H1 (cell line): ENCODE data around the gene CYP4V2. TPM values are rescaled to one million over a fixed set of nuclear protein-coding genes. Genes with fewer than 3 reads are reported as not detected.

Source experiments
- BACH1 ChIP-seq: IDR thresholded peaks from 2 replicates; pipeline ENCODE4 v1.6.1; 2012; ENCODE audit warnings: low read length, improper control_type of control experiment
- BCL11A ChIP-seq, 2 experiments: IDR thresholded peaks; one replicate each; pipeline ENCODE4 v1.6.1; 2011; ENCODE audit warnings: low read depth in 2 of 2, low read length in 2 of 2, mild to moderate bottlenecking in 2 of 2
- GTF2F1 ChIP-seq: IDR thresholded peaks from 2 replicates; pipeline ENCODE4 v1.6.1; 2012; ENCODE audit warnings: low read depth, low read length, improper control_type of control experiment, borderline replicate concordance
- KDM4A ChIP-seq: IDR thresholded peaks from one replicate; pipeline ENCODE4 v1.7.1; 2012; ENCODE audit warnings: low read depth, mild to moderate bottlenecking, moderate library complexity, low read length, inconsistent platforms; ENCODE audit not compliant: severe bottlenecking
- RNF2 ChIP-seq: fragments of 200-900, 300-1000 bp; sonication (generic); IDR thresholded peaks from 2 replicates; pipeline ENCODE4 v1.7.1; 2016; ENCODE audit warnings: borderline replicate concordance, low read depth, mild to moderate bottlenecking, antibody characterized with exemption, low read length; ENCODE audit not compliant: poor library complexity, severe bottlenecking; ENCODE audit errors: missing control alignments
- SP2 ChIP-seq: IDR thresholded peaks from 2 replicates; pipeline ENCODE4 v1.6.1; 2012; ENCODE audit warnings: mild to moderate bottlenecking, low read length, inconsistent platforms
- TAF1 ChIP-seq: IDR thresholded peaks from 2 replicates; pipeline ENCODE4 v1.6.1; 2011; ENCODE audit warnings: mild to moderate bottlenecking, low read depth, low read length
- polyA plus RNA-seq, 7 experiments: library from polyadenylated mRNA; depleted of rRNA in 3 of 7; stranded (reverse) in 5 of 7; unstranded in 2 of 7; fragments of >200 nt in 5 of 7; fragments of 200-250 nt in 2 of 7; gene quantifications; 1 replicate in 5 of 7; 2 replicates in 1 of 7; 4 replicates in 1 of 7; pipeline versions ENCODE4 v1.2.1 to v1.2.3, GENCODE V29; 2011 to 2013; ENCODE audit warnings: missing spikeins in 2 of 7, mixed read lengths in 2 of 7
- total RNA-seq: library from RNA; stranded (reverse); fragmentation: NEBNext Ultra II Directional; extraction: Animal tissue kit (Norgen Biotek cat#: 25700); gene quantifications from 2 replicates; pipeline ENCODE4 v1.2.1, GENCODE V29; 2021
- TF ChIP-seq, protein P1 (sequence below): fragments of 300-600 bp; sonication (generic); IDR thresholded peaks from 2 replicates; pipeline ENCODE4 v1.7.1; 2012; ENCODE audit warnings: low read length, moderate library complexity, mild to moderate bottlenecking, inconsistent platforms; ENCODE audit not compliant: insufficient replicate concordance
- TF ChIP-seq, protein P2 (sequence below): IDR thresholded peaks from 2 replicates; pipeline ENCODE4 v1.6.1; 2012; ENCODE audit warnings: inconsistent platforms

Gene CYP4V2
- total and polyA plus RNA-seq, 2 of the 8 experiments (the other 6 are each of a cell fraction or from before 2014, with no cell fraction given): 0.65 to 1.0 TPM

DNA sequence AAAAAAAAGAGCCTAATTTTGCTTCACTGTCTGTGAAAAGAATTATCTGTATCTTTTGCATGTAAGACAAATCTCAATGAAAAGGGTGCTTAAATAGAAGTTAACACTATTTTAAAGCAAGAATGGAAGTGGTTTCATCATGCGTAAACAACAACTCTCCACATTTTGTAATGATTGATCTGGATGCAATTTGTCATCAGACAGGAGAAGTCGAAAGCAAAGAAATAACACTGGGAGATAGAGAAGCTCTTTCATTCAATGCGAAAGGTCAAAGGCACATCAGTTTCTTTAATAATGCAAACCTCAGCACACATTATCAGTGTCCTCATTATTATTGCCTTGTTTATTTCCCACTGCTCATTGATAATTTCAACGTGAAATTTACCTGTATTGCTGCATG is 44.8 kb downstream of the CYP4V2 start (continued):
- TF ChIP-seq, protein P1, sequence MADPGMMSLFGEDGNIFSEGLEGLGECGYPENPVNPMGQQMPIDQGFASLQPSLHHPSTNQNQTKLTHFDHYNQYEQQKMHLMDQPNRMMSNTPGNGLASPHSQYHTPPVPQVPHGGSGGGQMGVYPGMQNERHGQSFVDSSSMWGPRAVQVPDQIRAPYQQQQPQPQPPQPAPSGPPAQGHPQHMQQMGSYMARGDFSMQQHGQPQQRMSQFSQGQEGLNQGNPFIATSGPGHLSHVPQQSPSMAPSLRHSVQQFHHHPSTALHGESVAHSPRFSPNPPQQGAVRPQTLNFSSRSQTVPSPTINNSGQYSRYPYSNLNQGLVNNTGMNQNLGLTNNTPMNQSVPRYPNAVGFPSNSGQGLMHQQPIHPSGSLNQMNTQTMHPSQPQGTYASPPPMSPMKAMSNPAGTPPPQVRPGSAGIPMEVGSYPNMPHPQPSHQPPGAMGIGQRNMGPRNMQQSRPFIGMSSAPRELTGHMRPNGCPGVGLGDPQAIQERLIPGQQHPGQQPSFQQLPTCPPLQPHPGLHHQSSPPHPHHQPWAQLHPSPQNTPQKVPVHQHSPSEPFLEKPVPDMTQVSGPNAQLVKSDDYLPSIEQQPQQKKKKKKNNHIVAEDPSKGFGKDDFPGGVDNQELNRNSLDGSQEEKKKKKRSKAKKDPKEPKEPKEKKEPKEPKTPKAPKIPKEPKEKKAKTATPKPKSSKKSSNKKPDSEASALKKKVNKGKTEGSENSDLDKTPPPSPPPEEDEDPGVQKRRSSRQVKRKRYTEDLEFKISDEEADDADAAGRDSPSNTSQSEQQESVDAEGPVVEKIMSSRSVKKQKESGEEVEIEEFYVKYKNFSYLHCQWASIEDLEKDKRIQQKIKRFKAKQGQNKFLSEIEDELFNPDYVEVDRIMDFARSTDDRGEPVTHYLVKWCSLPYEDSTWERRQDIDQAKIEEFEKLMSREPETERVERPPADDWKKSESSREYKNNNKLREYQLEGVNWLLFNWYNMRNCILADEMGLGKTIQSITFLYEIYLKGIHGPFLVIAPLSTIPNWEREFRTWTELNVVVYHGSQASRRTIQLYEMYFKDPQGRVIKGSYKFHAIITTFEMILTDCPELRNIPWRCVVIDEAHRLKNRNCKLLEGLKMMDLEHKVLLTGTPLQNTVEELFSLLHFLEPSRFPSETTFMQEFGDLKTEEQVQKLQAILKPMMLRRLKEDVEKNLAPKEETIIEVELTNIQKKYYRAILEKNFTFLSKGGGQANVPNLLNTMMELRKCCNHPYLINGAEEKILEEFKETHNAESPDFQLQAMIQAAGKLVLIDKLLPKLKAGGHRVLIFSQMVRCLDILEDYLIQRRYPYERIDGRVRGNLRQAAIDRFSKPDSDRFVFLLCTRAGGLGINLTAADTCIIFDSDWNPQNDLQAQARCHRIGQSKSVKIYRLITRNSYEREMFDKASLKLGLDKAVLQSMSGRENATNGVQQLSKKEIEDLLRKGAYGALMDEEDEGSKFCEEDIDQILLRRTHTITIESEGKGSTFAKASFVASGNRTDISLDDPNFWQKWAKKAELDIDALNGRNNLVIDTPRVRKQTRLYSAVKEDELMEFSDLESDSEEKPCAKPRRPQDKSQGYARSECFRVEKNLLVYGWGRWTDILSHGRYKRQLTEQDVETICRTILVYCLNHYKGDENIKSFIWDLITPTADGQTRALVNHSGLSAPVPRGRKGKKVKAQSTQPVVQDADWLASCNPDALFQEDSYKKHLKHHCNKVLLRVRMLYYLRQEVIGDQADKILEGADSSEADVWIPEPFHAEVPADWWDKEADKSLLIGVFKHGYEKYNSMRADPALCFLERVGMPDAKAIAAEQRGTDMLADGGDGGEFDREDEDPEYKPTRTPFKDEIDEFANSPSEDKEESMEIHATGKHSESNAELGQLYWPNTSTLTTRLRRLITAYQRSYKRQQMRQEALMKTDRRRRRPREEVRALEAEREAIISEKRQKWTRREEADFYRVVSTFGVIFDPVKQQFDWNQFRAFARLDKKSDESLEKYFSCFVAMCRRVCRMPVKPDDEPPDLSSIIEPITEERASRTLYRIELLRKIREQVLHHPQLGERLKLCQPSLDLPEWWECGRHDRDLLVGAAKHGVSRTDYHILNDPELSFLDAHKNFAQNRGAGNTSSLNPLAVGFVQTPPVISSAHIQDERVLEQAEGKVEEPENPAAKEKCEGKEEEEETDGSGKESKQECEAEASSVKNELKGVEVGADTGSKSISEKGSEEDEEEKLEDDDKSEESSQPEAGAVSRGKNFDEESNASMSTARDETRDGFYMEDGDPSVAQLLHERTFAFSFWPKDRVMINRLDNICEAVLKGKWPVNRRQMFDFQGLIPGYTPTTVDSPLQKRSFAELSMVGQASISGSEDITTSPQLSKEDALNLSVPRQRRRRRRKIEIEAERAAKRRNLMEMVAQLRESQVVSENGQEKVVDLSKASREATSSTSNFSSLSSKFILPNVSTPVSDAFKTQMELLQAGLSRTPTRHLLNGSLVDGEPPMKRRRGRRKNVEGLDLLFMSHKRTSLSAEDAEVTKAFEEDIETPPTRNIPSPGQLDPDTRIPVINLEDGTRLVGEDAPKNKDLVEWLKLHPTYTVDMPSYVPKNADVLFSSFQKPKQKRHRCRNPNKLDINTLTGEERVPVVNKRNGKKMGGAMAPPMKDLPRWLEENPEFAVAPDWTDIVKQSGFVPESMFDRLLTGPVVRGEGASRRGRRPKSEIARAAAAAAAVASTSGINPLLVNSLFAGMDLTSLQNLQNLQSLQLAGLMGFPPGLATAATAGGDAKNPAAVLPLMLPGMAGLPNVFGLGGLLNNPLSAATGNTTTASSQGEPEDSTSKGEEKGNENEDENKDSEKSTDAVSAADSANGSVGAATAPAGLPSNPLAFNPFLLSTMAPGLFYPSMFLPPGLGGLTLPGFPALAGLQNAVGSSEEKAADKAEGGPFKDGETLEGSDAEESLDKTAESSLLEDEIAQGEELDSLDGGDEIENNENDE: no peak
- TF ChIP-seq GTF2F1: no peak
- TF ChIP-seq, protein P2, sequence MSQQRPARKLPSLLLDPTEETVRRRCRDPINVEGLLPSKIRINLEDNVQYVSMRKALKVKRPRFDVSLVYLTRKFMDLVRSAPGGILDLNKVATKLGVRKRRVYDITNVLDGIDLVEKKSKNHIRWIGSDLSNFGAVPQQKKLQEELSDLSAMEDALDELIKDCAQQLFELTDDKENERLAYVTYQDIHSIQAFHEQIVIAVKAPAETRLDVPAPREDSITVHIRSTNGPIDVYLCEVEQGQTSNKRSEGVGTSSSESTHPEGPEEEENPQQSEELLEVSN: no peak
- no peak for TF ChIP-seq SP2
- TF ChIP-seq TAF1: no peak
- no peak for TF ChIP-seq BACH1
- no peak for TF ChIP-seq RNF2
- no peak for TF ChIP-seq KDM4A
- TF ChIP-seq BCL11A (IDR thresholded peaks at IDR 0.05; ENCODE audit: low read depth in 2 of 2, low read length in 2 of 2): no peak
